ENCODE results near the gene FRMPD1. TPM values are rescaled to one million over a fixed set of nuclear protein-coding genes. Genes with fewer than 3 reads are reported as not detected.

Gene FRMPD1
- total and polyA plus RNA-seq, 7 donors, result 0.16 to 0.71 (median 0.28) TPM; not detected in 2

DNA sequence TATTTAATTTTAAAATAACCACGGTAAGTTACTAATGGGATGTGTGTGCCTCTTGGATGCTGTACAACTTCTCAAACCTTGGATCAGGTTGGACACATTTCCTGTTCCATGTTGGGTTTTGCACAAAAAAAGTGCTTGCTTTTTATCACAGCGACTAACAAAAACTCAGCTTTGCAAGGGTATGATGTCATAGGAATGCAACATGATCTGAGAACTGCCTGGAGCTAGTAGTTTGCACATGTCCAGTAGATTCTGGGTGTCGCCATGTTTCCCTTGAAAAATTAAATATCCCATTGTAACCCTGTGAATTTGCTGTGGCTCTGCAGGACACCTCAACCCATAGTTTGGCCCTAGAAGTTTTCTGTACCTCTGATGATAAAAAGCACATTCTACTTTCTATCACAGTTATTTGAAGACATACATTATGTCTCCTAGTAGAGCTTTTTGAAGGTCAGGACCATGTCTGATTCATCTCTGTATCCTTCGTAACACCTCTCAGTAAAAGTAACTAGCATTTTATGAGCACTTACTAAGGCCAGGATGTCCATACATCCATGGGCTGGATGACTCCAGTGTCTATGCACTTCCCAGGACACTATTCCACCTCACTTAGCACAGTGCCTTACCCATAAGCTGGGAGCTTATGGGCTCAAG, 11.5 kb upstream of the FRMPD1 start:
- Histone ChIP-seq H3K27me3 (peaks cover 0 to 6% (median 0%) of the 10 kb centered on the region in 3 donors), H3K9me3 (no peaks in the 10 kb centered on the region), H3K4me3 (no peak overlapping the region), H3K4me1 (no peaks in the 10 kb centered on the region), H3K27ac (no peak overlapping the region), H3K36me3 (no peaks in the 10 kb centered on the region)
- 94% methylated on average over 4 of the region's 4 CpGs for WGBS, 2 donors
- DNase-seq, result no peak
- TF ChIP-seq POLR2A (IDR thresholded peaks at IDR 0.05) (no peak), EP300 (IDR thresholded peaks at IDR 0.05) (no peak), POLR2AphosphoS5 (IDR thresholded peaks at IDR 0.05) (no peak)
- TF ChIP-seq, protein P1, sequence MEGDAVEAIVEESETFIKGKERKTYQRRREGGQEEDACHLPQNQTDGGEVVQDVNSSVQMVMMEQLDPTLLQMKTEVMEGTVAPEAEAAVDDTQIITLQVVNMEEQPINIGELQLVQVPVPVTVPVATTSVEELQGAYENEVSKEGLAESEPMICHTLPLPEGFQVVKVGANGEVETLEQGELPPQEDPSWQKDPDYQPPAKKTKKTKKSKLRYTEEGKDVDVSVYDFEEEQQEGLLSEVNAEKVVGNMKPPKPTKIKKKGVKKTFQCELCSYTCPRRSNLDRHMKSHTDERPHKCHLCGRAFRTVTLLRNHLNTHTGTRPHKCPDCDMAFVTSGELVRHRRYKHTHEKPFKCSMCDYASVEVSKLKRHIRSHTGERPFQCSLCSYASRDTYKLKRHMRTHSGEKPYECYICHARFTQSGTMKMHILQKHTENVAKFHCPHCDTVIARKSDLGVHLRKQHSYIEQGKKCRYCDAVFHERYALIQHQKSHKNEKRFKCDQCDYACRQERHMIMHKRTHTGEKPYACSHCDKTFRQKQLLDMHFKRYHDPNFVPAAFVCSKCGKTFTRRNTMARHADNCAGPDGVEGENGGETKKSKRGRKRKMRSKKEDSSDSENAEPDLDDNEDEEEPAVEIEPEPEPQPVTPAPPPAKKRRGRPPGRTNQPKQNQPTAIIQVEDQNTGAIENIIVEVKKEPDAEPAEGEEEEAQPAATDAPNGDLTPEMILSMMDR (IDR thresholded peaks at IDR 0.05), result no peak
- intact Hi-C loops (cut with DNase I), result no loop called here

DNA sequence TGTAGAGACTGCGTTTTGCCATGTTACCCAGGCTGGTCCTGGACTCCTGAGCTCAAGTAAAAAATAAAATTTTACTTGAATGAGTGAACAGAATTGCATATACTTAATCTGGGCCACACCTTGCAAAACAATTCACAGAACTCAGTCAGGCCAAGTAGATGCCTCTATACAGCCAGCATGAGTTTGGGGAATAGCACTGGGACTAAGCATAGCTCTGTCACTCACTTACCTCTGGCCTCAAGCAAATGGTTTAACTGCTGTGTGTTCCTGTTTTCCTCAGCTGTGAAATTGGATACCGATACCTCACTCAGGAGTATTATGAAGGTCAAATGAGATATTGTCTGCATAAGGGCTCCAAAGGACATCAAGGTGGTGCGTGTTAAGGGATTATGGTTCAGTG, 10.9 kb upstream of the FRMPD1 start:
- Histone ChIP-seq H3K4me3 (no peak overlapping the region), H3K4me1 (no peaks in the 10 kb centered on the region), H3K27me3 (peaks cover 0 to 10% (median 0%) of the 10 kb centered on the region in 3 donors), H3K36me3 (no peaks in the 10 kb centered on the region), H3K9me3 (no peaks in the 10 kb centered on the region), H3K27ac (no peak overlapping the region)
- TF ChIP-seq POLR2A (IDR thresholded peaks at IDR 0.05) (no peak), EP300 (IDR thresholded peaks at IDR 0.05) (no peak), POLR2AphosphoS5 (IDR thresholded peaks at IDR 0.05) (no peak)
- TF ChIP-seq, protein P1 (IDR thresholded peaks at IDR 0.05), result no peak
- no peak for DNase-seq
- 87 to 90% methylated on average over 3 of the region's 3 CpGs for WGBS, 2 donors
- intact Hi-C loops (cut with DNase I), result no loop called here

DNA sequence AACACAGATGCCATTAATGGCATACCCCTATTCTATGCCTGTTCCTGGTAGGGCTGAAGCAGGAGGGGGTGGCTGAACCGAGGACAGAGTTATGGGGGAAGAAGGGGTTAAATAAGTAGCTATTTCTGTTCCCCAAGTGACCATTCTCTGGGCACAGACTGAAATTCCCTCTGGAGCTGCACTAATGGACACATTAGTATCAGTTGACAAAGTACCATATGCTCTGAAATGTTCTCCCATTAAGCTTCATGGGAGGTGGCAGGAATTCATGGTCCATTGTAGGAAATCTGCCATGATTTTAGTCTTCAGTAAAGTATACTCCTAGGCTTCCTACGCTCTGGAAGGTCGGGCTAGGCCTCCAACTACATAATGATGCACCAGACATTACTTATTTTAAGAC, 10.5 kb upstream of the FRMPD1 start:
- no peak overlapping the region for H3K27ac ChIP-seq
- peaks cover 0 to 10% (median 0%) of the 10 kb centered on the region in 3 donors for H3K27me3 ChIP-seq
- intact Hi-C loops (cut with DNase I), result no loop called here
- no peak for TF ChIP-seq POLR2A (IDR thresholded peaks at IDR 0.05)
- no peak for TF ChIP-seq POLR2AphosphoS5 (IDR thresholded peaks at IDR 0.05)
- no peak for TF ChIP-seq EP300 (IDR thresholded peaks at IDR 0.05)
- TF ChIP-seq, protein P1 (IDR thresholded peaks at IDR 0.05), result no peak
- WGBS, 2 donors, result 74 to 77% methylated on average over 3 of the region's 3 CpGs
- no peaks in the 10 kb centered on the region for H3K4me1 ChIP-seq
- H3K9me3 ChIP-seq, result no peaks in the 10 kb centered on the region
- H3K36me3 ChIP-seq, result no peaks in the 10 kb centered on the region
- H3K4me3 ChIP-seq, result no peak overlapping the region
- no peak for DNase-seq

DNA sequence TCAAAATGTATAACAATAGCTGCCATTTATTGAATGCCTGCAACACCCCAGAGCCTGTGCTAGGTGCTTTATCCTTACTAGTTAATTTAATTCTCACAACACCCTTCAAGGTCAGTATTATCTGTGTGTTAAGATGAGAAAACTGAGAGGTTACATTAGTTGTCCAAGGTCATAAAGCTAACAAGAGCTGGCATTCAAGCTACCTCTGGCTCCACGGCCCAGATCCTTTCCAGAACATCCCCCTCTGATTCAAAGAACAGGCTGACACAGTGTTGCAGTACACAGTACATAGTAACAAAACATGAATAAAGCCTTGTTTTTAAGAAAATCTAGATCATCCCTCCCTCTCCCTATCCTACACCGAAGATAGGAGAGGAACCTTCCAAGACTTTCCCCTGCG, 9.4 kb upstream of the FRMPD1 start:
- 90% methylated on average over 3 of the region's 3 CpGs for WGBS, 2 donors
- no peak for DNase-seq
- intact Hi-C loops (cut with DNase I), result no loop called here

More for the DNA sequence above, 9.4 kb upstream of the FRMPD1 start:
- Histone ChIP-seq H3K27me3 (peaks cover 0 to 10% (median 0%) of the 10 kb centered on the region in 3 donors), H3K36me3 (no peaks in the 10 kb centered on the region), H3K27ac (no peak overlapping the region), H3K4me3 (no peak overlapping the region), H3K4me1 (no peaks in the 10 kb centered on the region), H3K9me3 (no peaks in the 10 kb centered on the region)
- TF ChIP-seq POLR2AphosphoS5 (IDR thresholded peaks at IDR 0.05), result no peak
- no peak for TF ChIP-seq EP300 (IDR thresholded peaks at IDR 0.05)
- TF ChIP-seq, protein P1 (IDR thresholded peaks at IDR 0.05), result no peak
- no peak for TF ChIP-seq POLR2A (IDR thresholded peaks at IDR 0.05)
